ENCODE results near the gene CHCHD2. TPM values are rescaled to one million over a fixed set of nuclear protein-coding genes. Genes with fewer than 3 reads are reported as not detected.

Gene CHCHD2
- total and polyA plus RNA-seq, 2 of the 13 experiments (the other 11 are each of a cell fraction or from before 2014, with no cell fraction given), result 330 to 572 TPM

DNA sequence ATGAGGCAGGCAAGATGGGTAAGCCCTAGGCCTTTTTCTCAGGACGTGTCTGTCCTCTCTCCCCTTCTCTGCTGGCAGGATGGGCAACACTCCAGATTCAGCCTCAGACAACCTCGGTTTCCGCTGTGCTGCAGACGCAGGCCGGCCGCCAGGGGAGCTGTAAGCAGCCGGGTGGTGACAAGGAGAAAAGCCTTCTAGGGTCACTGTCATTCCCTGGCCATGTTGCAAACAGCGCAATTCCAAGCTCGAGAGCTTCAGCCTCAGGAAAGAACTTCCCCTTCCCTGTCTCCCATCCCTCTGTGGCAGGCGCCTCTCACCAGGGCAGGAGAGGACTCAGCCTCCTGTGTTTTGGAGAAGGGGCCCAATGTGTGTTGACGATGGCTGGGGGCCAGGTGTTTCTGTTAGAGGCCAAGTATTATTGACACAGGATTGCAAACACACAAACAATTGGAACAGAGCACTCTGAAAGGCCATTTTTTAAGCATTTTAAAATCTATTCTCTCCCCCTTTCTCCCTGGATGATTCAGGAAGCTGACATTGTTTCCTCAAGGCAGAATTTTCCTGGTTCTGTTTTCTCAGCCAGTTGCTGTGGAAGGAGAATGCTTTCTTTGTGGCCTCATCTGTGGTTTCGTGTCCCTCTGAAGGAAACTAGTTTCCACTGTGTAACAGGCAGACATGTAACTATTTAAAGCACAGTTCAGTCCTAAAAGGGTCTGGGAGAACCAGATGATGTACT, 26.7 kb downstream of the CHCHD2 start (continued):
- no peak for TF ChIP-seq GZF1 (CRISPR knock-in tag; IDR thresholded peaks at IDR 0.05)
- TF ChIP-seq SOX5 (CRISPR knock-in tag; IDR thresholded peaks at IDR 0.05; ENCODE audit: borderline replicate concordance), result no peak
- no peak for TF ChIP-seq ZNF775 (CRISPR knock-in tag; IDR thresholded peaks at IDR 0.05; ENCODE audit: borderline replicate concordance)
- no peak for TF ChIP-seq HNF4A (CRISPR knock-in tag; IDR thresholded peaks at IDR 0.05)
- TF ChIP-seq ZNF468 (CRISPR knock-in tag; IDR thresholded peaks at IDR 0.05), result no peak
- TF ChIP-seq FOXK2 (IDR thresholded peaks at IDR 0.05), result no peak
- no peak for TF ChIP-seq NFRKB (IDR thresholded peaks at IDR 0.05)
- peak; percentile 33; the same call in 1 of the 2 replicates for TF ChIP-seq SAP130 (CRISPR knock-in tag; IDR thresholded peaks at IDR 0.05; ENCODE audit: low read depth)
- no peak for TF ChIP-seq ZNF567 (CRISPR knock-in tag; IDR thresholded peaks at IDR 0.05; ENCODE audit: borderline replicate concordance)
- peak; percentile 48; the same call in 1 of the 2 replicates for TF ChIP-seq NR2C2 (CRISPR knock-in tag; IDR thresholded peaks at IDR 0.05; ENCODE audit: borderline replicate concordance)
- TF ChIP-seq, protein P1, sequence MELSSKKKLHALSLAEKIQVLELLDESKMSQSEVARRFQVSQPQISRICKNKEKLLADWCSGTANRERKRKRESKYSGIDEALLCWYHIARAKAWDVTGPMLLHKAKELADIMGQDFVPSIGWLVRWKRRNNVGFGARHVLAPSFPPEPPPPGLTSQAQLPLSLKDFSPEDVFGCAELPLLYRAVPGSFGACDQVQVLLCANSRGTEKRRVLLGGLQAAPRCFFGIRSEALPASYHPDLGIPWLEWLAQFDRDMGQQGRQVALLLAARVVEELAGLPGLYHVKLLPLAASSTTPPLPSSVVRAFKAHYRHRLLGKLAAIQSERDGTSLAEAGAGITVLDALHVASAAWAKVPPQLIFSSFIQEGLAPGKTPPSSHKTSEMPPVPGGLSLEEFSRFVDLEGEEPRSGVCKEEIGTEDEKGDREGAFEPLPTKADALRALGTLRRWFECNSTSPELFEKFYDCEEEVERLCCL (CRISPR knock-in tag; IDR thresholded peaks at IDR 0.05; ENCODE audit: borderline replicate concordance), result no peak
- no peak for TF ChIP-seq SNAI1 (CRISPR knock-in tag; IDR thresholded peaks at IDR 0.05; ENCODE audit: borderline replicate concordance)
- no peak for TF ChIP-seq SCMH1 (CRISPR knock-in tag; IDR thresholded peaks at IDR 0.05; ENCODE audit: borderline replicate concordance)
- no peak for TF ChIP-seq KAT7 (CRISPR knock-in tag; IDR thresholded peaks at IDR 0.05; ENCODE audit: borderline replicate concordance)
- TF ChIP-seq, protein P2, sequence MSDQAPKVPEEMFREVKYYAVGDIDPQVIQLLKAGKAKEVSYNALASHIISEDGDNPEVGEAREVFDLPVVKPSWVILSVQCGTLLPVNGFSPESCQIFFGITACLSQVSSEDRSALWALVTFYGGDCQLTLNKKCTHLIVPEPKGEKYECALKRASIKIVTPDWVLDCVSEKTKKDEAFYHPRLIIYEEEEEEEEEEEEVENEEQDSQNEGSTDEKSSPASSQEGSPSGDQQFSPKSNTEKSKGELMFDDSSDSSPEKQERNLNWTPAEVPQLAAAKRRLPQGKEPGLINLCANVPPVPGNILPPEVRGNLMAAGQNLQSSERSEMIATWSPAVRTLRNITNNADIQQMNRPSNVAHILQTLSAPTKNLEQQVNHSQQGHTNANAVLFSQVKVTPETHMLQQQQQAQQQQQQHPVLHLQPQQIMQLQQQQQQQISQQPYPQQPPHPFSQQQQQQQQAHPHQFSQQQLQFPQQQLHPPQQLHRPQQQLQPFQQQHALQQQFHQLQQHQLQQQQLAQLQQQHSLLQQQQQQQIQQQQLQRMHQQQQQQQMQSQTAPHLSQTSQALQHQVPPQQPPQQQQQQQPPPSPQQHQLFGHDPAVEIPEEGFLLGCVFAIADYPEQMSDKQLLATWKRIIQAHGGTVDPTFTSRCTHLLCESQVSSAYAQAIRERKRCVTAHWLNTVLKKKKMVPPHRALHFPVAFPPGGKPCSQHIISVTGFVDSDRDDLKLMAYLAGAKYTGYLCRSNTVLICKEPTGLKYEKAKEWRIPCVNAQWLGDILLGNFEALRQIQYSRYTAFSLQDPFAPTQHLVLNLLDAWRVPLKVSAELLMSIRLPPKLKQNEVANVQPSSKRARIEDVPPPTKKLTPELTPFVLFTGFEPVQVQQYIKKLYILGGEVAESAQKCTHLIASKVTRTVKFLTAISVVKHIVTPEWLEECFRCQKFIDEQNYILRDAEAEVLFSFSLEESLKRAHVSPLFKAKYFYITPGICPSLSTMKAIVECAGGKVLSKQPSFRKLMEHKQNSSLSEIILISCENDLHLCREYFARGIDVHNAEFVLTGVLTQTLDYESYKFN (CRISPR knock-in tag; conservative IDR thresholded peaks at IDR 0.05), result peak; percentile 71
- TF ChIP-seq ZNF292 (CRISPR knock-in tag; IDR thresholded peaks at IDR 0.05; ENCODE audit: borderline replicate concordance, low read depth), result no peak
- TF ChIP-seq PRMT3 (CRISPR knock-in tag; IDR thresholded peaks at IDR 0.05; ENCODE audit: borderline replicate concordance, low read depth), result no peak
- TF ChIP-seq NCOA5 (CRISPR knock-in tag; IDR thresholded peaks at IDR 0.05), result no peak
- TF ChIP-seq ZFX (CRISPR knock-in tag; IDR thresholded peaks at IDR 0.05; ENCODE audit: low read depth), result peak; percentile 34
- TF ChIP-seq, protein P3, sequence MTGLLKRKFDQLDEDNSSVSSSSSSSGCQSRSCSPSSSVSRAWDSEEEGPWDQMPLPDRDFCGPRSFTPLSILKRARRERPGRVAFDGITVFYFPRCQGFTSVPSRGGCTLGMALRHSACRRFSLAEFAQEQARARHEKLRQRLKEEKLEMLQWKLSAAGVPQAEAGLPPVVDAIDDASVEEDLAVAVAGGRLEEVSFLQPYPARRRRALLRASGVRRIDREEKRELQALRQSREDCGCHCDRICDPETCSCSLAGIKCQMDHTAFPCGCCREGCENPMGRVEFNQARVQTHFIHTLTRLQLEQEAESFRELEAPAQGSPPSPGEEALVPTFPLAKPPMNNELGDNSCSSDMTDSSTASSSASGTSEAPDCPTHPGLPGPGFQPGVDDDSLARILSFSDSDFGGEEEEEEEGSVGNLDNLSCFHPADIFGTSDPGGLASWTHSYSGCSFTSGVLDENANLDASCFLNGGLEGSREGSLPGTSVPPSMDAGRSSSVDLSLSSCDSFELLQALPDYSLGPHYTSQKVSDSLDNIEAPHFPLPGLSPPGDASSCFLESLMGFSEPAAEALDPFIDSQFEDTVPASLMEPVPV (CRISPR knock-in tag; IDR thresholded peaks at IDR 0.05), result no peak
- TF ChIP-seq RXRA (CRISPR knock-in tag; IDR thresholded peaks at IDR 0.05), result peak; percentile 71
- TF ChIP-seq HNRNPUL1 (IDR thresholded peaks at IDR 0.05; ENCODE audit: low read depth, low read length), result no peak
- TF ChIP-seq ZNF841 (CRISPR knock-in tag; IDR thresholded peaks at IDR 0.05; ENCODE audit: borderline replicate concordance), result no peak
- TF ChIP-seq ZFP90 (CRISPR knock-in tag; IDR thresholded peaks at IDR 0.05; ENCODE audit: borderline replicate concordance), result no peak
- TF ChIP-seq ZNF337 (CRISPR knock-in tag; IDR thresholded peaks at IDR 0.05; ENCODE audit: borderline replicate concordance, low read depth), result no peak

Measured in HepG2 (cell line).